OCI-LY1 (cell line): Measurements from ENCODE around the gene PRM1.

ENCODE experiments used
- CTCF ChIP-seq: fragments of 200-600 bp; sonication (generic), shearing (Covaris generic); IDR thresholded peaks from 2 replicates; pipeline ENCODE4 v1.5.1; 2017; ENCODE audit warnings: mild to moderate bottlenecking, antibody characterized with exemption, low read length, moderate library complexity, mixed read lengths
- EZH2 ChIP-seq: fragments of 200-600 bp; sonication (generic), shearing (Covaris generic); IDR thresholded peaks from 2 replicates; pipeline ENCODE4 v1.8.0; 2017; ENCODE audit warnings: borderline replicate concordance, mixed run types, mild to moderate bottlenecking, antibody characterized with exemption, low read length, moderate library complexity, mixed read lengths

- TF ChIP-seq CTCF (no peak), EZH2 (no peak)
Observed at GRCh38 chr16:11250091-11250785, 30.9 kb downstream of the PRM1 start.
